T-helper 1 cell treated with Interleukin-12 subunit alpha and Interleukin-12 subunit beta and Interleukin-4 antibody, amounts not matched to agents 30 ng/mL and 1 ng/mL, for 36 hours (primary cell): ENCODE results near the gene RNF125. TPM values are rescaled to one million over a fixed set of nuclear protein-coding genes. Genes with fewer than 3 reads are reported as not detected.

Source experiments
- intact Hi-C: fragments of 100-400 bp; cut with micrococcal nuclease; formaldehyde crosslinking; loops from one replicate; pipeline ENCODE4 v1.15.1; 2024
- total RNA-seq: library from RNA; stranded (reverse); gene quantifications from 2 replicates; pipeline ENCODE4 v1.2.3, GENCODE V29; 2022

RNF125 gene
- total RNA-seq, 1 donor from 2014 or later: 40.3 TPM

DNA sequence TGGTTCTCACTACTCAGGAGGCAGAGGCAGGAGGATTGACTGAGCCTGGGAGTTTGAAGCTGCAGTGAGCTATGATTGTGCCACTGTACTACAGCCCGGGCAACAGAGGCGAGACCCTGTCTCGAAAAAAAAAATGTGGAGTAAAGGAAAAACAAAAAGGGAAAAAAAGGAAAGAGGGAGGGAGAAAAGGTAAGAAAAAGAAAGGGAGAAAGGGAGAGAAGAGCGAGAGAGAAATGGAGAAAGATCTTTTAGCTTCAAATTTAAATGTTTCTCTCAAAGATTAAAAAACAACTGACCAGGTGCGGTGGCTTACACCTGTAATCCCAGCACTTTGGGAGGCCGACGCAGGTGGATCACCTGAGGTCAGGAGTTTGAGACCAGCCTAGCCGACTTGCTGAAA is 65.2 kb downstream of the RNF125 start:
- intact Hi-C loops: loop anchor here (2.0 kb wide), 2 partner anchors 35 to 387 kb away; partner anchors contain the start of gene GAREM1

DNA sequence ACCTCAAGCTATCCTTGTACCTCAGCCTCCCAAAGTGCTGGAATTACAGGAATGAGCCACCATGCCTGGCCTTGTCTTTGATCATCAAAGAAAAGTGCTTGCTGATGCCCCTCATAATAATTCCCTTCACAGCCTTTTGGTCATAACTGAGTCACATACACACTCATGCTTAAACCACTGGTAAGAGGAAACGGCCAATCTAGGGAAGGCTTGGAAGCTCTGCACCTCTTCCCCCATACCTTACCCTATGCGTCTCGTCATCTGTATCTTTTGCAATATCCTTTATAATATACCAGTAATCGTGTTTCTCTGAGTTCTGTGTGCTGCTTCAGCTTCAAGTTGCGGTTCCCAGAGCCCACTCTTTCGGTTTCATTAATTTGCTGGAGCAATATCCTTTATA is 68.3 kb downstream of the RNF125 start:
- intact Hi-C loops: no loop called here

DNA sequence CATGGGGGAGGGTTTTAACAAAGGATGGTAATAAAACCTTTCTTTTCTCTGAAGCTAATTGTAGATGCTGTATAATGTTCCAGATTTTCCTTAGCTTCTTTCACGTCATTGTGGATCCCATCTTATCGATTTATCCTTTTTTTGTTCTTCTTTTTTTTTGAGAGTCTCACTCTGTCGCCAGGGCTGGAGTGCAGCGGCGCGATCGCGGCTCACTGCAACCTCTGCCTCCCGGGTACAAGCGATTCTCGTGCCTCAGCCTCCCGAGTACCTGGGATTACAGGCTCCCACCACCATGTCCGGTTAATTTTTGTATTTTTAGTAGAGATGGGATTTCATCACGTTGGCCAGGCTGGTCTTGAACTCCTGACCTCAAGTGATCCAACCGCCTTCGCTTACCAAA is 72.2 kb downstream of the RNF125 start:
- intact Hi-C loops: loop anchor here (5.0 kb wide), 2 partner anchors 404 to 441 kb away; no protein-coding TSS in a partner anchor

DNA sequence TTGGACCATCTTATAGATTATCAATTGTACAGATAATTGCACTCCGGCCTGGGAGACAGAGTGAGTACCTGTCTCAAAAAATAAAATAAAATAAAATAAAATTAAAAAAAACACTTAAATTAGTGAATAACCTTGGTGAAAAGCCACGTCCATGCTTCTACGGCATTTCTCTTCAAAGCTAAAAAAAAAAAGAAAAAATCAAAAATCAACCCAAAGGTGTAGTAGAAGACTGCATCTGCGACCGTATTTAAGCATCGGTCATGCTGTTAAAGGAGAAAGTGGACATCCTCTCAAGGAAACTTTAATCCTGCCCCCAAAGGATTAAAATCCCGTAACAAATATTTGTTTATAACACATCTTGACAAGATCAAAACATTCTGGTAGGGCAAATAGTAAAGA is 72.7 kb downstream of the RNF125 start:
- intact Hi-C loops: loop anchor here (5.0 kb wide), 2 partner anchors 404 to 441 kb away; no protein-coding TSS in a partner anchor

DNA sequence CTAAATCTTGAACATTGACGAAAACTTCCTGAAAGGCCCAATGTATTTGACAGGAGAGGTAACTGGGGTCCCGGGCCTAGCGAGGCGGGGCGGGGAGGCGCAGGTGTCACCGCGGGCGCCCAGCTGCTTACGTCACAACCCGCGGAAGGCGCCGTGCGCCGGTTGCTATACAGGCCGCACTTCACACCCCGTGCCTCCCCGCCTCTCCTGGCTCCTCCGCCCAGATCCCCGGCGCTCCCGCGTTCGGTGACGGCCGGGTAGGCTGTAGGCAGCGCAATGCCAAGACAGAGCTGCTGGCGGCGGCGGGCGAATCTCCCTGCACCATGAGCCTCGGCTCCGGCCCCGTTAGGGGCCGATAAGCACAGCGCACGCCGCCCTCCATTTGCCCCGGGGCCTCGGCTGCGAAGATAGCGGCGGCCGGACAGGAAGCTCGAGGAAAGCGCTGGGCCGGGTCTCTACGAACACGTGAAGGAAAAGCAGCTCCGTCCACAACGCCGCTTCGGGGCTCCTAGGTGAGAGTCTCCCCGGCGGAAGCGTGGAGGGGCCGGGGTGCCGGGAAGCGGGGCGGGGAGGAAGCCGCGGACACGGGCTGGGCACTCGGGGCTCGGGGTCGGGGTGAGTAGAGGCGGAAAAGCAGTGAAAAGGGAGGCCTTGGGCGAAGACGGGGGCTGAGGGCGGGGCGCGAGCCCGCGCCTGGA is 73.2 kb downstream of the RNF125 start, which contains the start of gene RNF138:
Gene RNF138 (plus strand): TSS at position 151 of the 698 bp plus-strand sequence. CDS start 903 bp downstream, outside the sequence.
- intact Hi-C loops: loop anchor here (1.0 to 5.0 kb wide), 8 partner anchors 43 to 440 kb away; partner anchors contain the start of genes GAREM1, RNF125 and TRAPPC8

DNA sequence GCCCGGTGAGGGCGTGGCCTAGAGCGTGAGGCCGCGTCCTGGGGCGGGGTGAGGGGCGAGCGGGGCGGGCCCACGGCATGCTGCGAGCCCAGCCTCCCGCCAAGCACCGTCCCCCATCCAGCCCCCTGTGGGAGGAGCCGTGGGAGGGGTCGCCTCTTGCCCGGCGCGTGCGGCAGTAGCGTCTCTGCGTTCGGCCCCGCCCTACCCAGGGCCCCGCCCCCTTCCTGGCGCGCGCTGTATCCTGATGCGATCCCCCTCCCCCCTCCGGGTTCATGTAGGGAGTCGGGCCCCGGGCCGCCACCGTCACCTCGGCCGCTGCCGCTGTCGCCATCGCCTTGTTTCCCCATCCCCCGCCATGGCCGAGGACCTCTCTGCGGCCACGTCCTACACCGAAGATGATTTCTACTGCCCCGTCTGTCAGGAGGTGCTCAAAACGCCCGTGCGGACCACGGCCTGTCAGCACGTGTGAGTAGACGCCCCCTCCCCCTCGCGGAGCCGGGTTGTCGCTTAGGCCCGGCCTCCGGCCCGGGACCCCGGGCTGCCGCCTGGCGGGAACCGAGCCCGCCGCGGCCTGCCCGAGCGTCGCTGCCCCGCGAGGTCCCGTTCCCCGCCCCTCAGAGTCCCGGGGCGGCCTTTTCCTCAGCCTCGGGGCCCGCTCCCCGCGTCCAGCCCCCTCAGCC is 73.9 kb downstream of the RNF125 start:
- intact Hi-C loops: loop anchor here (1.0 to 5.0 kb wide), 10 partner anchors 7 to 440 kb away; partner anchors contain the start of genes GAREM1, RNF125 and TRAPPC8

DNA sequence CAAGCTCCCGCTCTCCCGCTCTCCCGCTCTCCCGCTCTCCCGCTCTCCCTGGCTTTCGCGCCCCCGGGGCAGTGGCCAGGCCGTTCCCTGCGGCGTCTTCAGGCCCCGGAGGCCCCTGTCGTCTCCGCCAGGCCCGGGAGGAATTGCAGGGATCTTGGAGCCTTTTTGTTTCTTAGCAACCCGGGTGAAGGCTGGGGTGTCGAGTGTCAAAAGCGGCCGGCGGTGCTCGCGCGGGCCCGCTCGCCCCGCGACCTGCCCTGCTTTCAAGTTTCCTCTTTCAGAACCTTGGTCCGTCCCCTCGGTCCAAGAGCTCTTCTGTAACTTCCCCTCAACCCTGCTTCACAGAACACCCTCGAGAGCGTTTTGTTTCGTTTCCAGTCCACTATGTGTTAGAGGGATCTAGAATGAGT is 74.5 kb downstream of the RNF125 start:
- intact Hi-C loops: loop anchor here (1.0 to 5.0 kb wide), 6 partner anchors 8 to 439 kb away; partner anchors contain the start of gene GAREM1

DNA sequence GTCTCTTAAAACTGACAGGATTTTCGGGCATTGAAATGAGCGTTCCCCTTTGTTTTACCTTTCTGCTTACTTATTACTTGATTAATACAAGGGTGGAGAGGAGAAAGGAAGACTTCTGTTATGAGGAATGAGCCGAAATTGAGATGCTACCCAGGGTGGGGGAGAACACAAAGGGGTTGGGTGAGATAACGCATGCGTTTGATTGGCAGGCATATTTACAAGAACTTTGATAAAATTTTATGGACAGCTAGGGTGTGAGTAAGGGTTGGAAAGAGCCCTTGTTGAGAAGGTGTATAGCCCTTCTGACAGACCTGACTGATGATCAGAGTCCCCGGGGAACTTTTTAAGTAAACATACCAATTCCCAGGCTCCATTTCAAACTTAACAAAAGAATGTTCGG is 74.9 kb downstream of the RNF125 start:
- intact Hi-C loops: loop anchor here (1.0 to 5.0 kb wide), 6 partner anchors 8 to 439 kb away; partner anchors contain the start of gene GAREM1

DNA sequence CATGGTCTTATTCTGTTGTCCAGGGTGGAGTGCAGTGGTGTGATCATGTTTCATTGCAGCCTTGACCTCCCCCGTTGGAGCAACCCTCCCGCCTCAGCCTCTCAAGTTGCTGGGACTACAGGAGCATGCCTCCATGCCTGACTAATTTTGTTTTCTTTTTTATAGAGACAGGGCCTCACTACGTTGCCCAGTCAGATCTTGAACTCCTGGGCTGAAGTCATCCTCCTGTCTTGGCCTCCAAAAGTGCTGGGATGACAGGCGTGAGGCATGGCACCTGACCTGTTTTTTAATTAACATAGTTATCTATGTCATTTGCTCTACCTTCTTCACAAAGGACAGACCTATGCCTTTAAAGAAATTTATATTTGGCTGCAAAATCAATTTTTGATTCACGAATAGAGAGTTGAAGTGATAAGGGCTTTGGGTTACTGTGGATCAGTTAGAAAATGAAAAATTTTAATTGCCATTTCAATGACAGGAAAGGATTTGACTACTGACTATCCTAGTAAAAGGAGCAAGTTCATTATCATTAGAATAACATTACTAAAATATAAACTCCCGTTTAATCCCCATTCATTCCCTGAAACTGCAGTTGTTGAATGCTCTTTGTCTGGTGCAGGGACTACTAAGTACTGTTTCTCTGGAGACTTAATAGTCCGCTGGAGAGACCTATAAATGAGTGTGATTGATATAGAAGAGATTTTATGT is 76.7 kb downstream of the RNF125 start:
- intact Hi-C loops: no loop called here

DNA sequence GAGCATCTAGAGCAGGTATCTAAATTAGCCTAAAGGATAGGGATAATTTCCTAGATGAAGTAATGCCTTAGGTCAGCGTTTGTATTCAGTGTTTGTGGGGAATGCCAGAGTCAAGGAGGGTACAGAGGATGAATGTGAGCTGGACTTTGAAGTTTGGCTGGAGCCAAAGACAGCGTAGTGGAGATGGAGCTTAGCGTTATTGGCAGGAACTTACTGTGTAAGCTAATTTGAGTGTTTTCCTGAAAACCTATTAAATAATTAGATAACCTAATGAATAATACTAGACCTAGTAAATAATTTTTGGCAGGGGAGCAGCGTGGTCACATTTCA is 77.2 kb downstream of the RNF125 start:
- intact Hi-C loops: no loop called here

DNA sequence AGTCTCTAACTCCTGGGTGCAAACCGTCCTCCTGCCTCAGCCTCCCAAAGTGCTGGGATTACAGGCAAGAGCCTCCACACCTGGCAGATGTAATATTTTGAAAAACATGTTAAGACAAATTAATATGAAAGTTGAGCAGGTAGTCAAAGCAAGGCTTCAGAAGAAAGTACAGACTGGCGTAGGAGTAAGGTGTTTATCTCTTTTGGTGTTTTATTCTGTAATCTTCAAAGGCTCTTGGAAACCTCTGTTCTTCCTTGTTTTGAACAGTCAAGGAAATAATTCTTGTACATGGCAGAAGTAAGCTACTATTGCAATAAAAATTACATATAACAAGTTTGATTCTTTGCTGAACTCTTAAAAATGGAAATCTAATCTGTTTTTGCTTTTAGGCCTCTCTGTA is 78.3 kb downstream of the RNF125 start:
- intact Hi-C loops: no loop called here

DNA sequence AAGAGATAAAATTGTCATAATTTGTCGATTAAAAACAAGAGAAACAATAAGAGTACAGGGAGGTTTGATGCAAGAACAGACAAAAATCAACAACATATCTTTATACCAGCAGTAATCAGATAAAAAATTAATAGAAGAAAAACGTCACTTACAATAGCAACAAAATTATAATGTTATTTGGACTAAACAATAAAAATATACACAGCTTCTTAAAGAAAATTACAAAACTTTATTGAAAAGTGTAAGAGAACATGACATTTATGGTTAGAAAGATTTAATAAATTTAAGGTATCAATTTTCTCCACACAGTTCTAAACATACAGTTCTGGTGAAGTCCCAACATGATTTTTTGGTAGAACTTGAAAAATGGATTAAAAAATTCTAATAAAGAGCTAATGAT is 85.9 kb downstream of the RNF125 start:
- intact Hi-C loops: no loop called here

DNA sequence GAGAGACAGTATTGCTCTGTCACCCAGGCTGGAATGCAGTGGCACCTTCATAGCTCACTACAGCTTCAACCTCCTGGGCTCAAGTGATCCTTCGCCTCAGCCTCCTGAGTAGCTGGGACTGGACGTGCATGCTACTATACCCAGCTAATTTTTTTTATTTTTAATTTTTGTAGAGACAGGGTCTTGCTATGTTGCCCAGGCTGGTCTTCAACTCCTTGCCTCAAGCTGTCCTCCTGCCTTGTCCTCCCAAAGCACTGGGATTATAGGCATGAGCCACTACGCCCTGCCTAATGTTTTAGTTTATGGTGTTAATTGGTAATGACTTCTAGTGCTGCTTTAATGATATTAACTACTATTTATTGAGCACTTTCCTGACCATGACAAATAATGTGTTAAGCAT is 91.4 kb downstream of the RNF125 start:
- intact Hi-C loops: no loop called here

DNA sequence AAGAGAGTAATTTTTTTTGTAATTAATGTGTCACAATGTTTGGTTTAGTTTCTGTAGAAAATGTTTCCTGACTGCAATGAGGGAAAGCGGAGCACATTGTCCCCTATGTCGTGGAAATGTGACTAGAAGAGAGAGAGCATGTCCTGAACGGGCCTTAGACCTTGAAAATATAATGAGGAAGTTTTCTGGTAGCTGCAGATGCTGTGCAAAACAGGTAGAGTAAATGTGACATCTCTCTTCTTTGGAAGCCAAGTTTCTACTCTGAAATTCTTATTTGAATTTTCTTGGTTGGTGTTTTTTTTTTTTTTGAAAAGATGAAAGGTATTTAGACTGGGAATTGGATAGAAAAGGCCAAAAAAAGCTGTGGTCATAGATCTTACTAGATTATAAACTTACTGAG is 93.1 kb downstream of the RNF125 start:
- intact Hi-C loops: no loop called here

DNA sequence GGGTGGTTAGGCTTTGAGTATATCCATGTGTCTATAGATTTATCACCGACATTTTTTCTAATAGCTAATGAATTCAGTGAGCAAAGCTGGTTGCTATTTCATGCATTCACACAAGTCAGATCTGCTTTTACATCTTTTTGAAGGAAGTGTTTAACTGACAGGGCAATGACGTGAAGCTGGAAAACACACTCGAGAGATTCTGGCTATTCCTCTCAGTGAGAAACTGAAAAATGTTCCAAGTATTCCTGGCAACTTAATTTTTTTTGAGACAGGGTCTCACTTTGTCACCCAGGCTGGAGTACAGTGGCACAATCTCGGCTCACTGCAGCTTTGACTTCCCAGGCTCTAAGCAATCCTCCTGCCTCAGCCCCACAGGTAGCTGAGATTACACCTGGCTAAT is 94.2 kb downstream of the RNF125 start:
- intact Hi-C loops: no loop called here

DNA sequence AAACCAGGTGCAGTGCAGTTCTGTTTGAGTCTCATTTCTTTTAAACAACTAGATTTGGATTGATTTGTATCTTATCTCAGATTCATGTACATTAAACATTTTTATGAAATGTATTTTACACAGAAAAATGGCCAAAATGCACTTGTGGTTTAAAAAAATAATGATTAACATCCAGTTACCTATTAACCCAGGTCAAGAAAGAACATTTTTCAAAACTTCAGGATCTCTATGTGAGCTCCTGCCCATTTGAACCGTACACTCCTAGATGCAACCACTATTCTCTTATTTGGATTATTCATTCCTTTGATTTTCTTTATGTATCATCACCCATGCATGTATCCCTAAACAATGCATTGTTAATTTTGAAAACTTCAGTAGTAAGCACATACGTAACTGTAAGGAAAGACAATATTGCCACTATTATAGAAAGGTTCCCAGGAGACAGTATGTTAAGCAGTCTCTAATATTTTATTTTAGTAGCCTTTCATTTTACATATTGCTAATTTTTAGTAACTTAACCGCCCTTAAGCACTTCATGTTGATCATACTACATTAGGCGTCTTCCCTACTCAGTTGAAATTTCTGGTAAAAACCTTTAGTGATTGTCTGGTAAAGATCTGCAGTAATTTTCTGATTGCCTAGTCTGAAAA is 95.8 kb downstream of the RNF125 start:
- intact Hi-C loops: no loop called here

DNA sequence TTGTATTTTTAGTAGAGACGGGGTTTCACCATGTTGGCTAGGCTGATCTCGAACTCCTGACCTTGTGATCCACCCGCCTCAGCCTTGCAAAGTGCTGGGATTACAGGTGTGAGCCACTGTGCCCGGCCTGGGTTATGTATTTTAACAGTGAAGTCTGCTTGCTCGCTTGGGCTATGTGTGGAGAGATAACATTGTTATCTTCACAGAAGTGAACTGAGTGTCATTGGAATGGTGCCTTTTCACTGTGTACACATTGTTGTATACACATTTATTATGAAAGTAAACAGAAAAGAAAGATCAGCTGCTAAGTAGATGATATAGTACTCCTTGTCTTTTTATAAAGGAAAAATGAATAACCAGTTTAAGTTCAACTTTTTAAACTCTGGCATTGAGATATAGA is 103.4 kb downstream of the RNF125 start:
- intact Hi-C loops: no loop called here
